ENCODE measurements around the gene OR2T5. TPM values are rescaled to one million over a fixed set of nuclear protein-coding genes. Genes with fewer than 3 reads are reported as not detected.

The OR2T5 gene
- not detected in 2 replicates for total RNA-seq

GRCh38 chr1:248488289-248488688 is at the start of gene OR2T5:
Gene OR2T5 (plus strand): TSS chr1:248488589. CDS start chr1:248488589, 0 bp downstream.

GRCh38 chr1:248445399-248445798 is 43.0 kb upstream of the OR2T5 start, which contains the start of gene OR2T2:
Gene OR2T2 (plus strand): TSS chr1:248445637. CDS start chr1:248452798, 7,161 bp downstream.

GRCh38 chr1:248473051-248473450 is 15.3 kb upstream of the OR2T5 start, which contains the start of gene OR2T3:
Gene OR2T3 (plus strand): TSS chr1:248473351. CDS start chr1:248473351, 0 bp downstream.

GRCh38 chr1:248507773-248508172 is 19.4 kb downstream of the OR2T5 start, which contains the start of gene OR2G6:
Gene OR2G6 (plus strand): TSS chr1:248508073. CDS start chr1:248521647, 13,574 bp downstream.

Other genes with a start within 250 kb of the OR2T5 start
- gene OR2T33, start 210.6 kb upstream of the OR2T5 start, total RNA-seq, result not detected in 2 replicates
- gene OR2T12, start 185.2 kb upstream of the OR2T5 start, total RNA-seq, result not detected in 2 replicates
- not detected in 2 replicates for gene OR2M7, start 164.0 kb upstream of the OR2T5 start, total RNA-seq
- gene OR14C36, start 139.8 kb upstream of the OR2T5 start, total RNA-seq, result not detected in 2 replicates
- gene OR2T4, start 126.9 kb upstream of the OR2T5 start, total RNA-seq, result not detected in 2 replicates
- not detected in 2 replicates for gene OR2T6, start 112.8 kb upstream of the OR2T5 start, total RNA-seq
- not detected in 2 replicates for gene OR2T1, start 85.5 kb upstream of the OR2T5 start, total RNA-seq
- gene OR2T2, start 43.0 kb upstream of the OR2T5 start, total RNA-seq, result not detected in 2 replicates
- gene OR2T3, start 15.2 kb upstream of the OR2T5 start, total RNA-seq, result not detected in 2 replicates
- gene OR2G6, start 19.5 kb downstream of the OR2T5 start, total RNA-seq, result under 0.01 TPM in 1 of 2 replicates, not detected in the other
- not detected in 2 replicates for gene OR2T29, start 74.2 kb downstream of the OR2T5 start, total RNA-seq
- gene OR2T34, start 86.2 kb downstream of the OR2T5 start, total RNA-seq, result not detected in 2 replicates
- gene OR2T10, start 109.1 kb downstream of the OR2T5 start, total RNA-seq, result not detected in 2 replicates
- gene OR2T11, start 146.5 kb downstream of the OR2T5 start, total RNA-seq, result not detected in 2 replicates
- gene OR2T35, start 156.7 kb downstream of the OR2T5 start, total RNA-seq, result not detected in 2 replicates
- gene OR2T27, start 166.9 kb downstream of the OR2T5 start, total RNA-seq, result not detected in 2 replicates
- not detected in 2 replicates for gene OR14I1, start 214.2 kb downstream of the OR2T5 start, total RNA-seq

All from articular chondrocyte of knee joint (primary cell).